HEK293 (cell line): ENCODE results near the gene LAG3.

ENCODE experiments used
- BCL11A ChIP-seq: fragments of 450-650 bp; formaldehyde crosslinking; IDR thresholded peaks from 2 replicates; pipeline ENCODE4 v1.5.1; 2016; ENCODE audit warnings: low read depth, missing biosample characterization, missing genetic modification characterization
- FEZF1 ChIP-seq: fragments of 450-650 bp; formaldehyde crosslinking; IDR thresholded peaks from 2 replicates; pipeline ENCODE4 v1.5.1; 2016; ENCODE audit warnings: missing biosample characterization, missing genetic modification characterization
- HOXA7 ChIP-seq: sonication (generic); formaldehyde crosslinking; IDR thresholded peaks from 2 replicates; pipeline ENCODE4 v1.8.1; 2022; ENCODE audit warnings: missing genetic modification reagents, borderline replicate concordance
- HOXD13 ChIP-seq: sonication (generic); formaldehyde crosslinking; IDR thresholded peaks from 2 replicates; pipeline ENCODE4 v1.8.0; 2022; ENCODE audit warnings: missing genetic modification reagents, borderline replicate concordance
- KLF8 ChIP-seq: fragments of 450-650 bp; formaldehyde crosslinking; IDR thresholded peaks from 2 replicates; pipeline ENCODE4 v1.5.1; 2016; ENCODE audit warnings: missing biosample characterization, missing genetic modification characterization
- MZF1 ChIP-seq: fragments of 450-650 bp; formaldehyde crosslinking; IDR thresholded peaks from 2 replicates; pipeline ENCODE4 v1.5.1; 2017; ENCODE audit warnings: missing biosample characterization, missing genetic modification characterization, borderline replicate concordance
- SP3 ChIP-seq: fragments of 450-650 bp; formaldehyde crosslinking; IDR thresholded peaks from 2 replicates; pipeline ENCODE4 v1.5.1; 2016; ENCODE audit warnings: missing biosample characterization, missing genetic modification characterization
- SP7 ChIP-seq: fragments of 450-650 bp; formaldehyde crosslinking; IDR thresholded peaks from 2 replicates; pipeline ENCODE4 v1.5.1; 2016; ENCODE audit warnings: missing biosample characterization, missing genetic modification characterization
- TSHZ1 ChIP-seq: fragments of 450-650 bp; formaldehyde crosslinking; IDR thresholded peaks from 2 replicates; pipeline ENCODE4 v1.5.1; 2016; ENCODE audit warnings: missing biosample characterization, missing genetic modification characterization, borderline replicate concordance
- WT1 ChIP-seq: fragments of 450-650 bp; formaldehyde crosslinking; IDR thresholded peaks from 2 replicates; pipeline ENCODE4 v1.5.1; 2016; ENCODE audit warnings: missing biosample characterization, missing genetic modification characterization
- YY2 ChIP-seq: fragments of 450-650 bp; formaldehyde crosslinking; IDR thresholded peaks from 2 replicates; pipeline ENCODE4 v1.5.1; 2016; ENCODE audit warnings: missing biosample characterization, missing genetic modification characterization
- ZEB2 ChIP-seq: fragments of 450-650 bp; formaldehyde crosslinking; IDR thresholded peaks from 2 replicates; pipeline ENCODE4 v1.5.1; 2016; ENCODE audit warnings: missing biosample characterization, missing genetic modification characterization
- ZFHX2 ChIP-seq: fragments of 450-650 bp; formaldehyde crosslinking; conservative IDR thresholded peaks from 2 replicates; pipeline ENCODE4 v1.5.1; 2016; ENCODE audit warnings: missing biosample characterization, missing genetic modification characterization
- ZFP41 ChIP-seq: fragments of 450-650 bp; formaldehyde crosslinking; IDR thresholded peaks from 2 replicates; pipeline ENCODE4 v1.5.1; 2016; ENCODE audit warnings: missing biosample characterization, missing genetic modification characterization, borderline replicate concordance
- ZNF121 ChIP-seq: fragments of 450-650 bp; formaldehyde crosslinking; IDR thresholded peaks from 2 replicates; pipeline ENCODE4 v1.5.1; 2016; ENCODE audit warnings: missing biosample characterization, missing genetic modification characterization
- ZNF133 ChIP-seq: fragments of 450-650 bp; formaldehyde crosslinking; IDR thresholded peaks from 2 replicates; pipeline ENCODE4 v1.5.1; 2016; ENCODE audit warnings: missing biosample characterization, missing genetic modification characterization
- ZNF138 ChIP-seq: fragments of 450-650 bp; formaldehyde crosslinking; IDR thresholded peaks from 2 replicates; pipeline ENCODE4 v1.5.1; 2016; ENCODE audit warnings: missing biosample characterization, missing genetic modification characterization, borderline replicate concordance
- ZNF174 ChIP-seq: fragments of 450-650 bp; formaldehyde crosslinking; IDR thresholded peaks from 2 replicates; pipeline ENCODE4 v1.5.0; 2017; ENCODE audit warnings: missing biosample characterization, mild to moderate bottlenecking, missing genetic modification characterization
- ZNF223 ChIP-seq: fragments of 450-650 bp; formaldehyde crosslinking; IDR thresholded peaks from 2 replicates; pipeline ENCODE4 v1.5.1; 2016; ENCODE audit warnings: missing biosample characterization, missing genetic modification characterization
- ZNF239 ChIP-seq: fragments of 450-650 bp; formaldehyde crosslinking; IDR thresholded peaks from 2 replicates; pipeline ENCODE4 v1.5.1; 2016; ENCODE audit warnings: missing biosample characterization, missing genetic modification characterization
- ZNF335 ChIP-seq: fragments of 450-650 bp; formaldehyde crosslinking; conservative IDR thresholded peaks from 2 replicates; pipeline ENCODE4 v1.5.1; 2016; ENCODE audit warnings: missing biosample characterization, missing genetic modification characterization
- ZNF354C ChIP-seq: fragments of 450-650 bp; formaldehyde crosslinking; IDR thresholded peaks from 2 replicates; pipeline ENCODE4 v1.5.1; 2016; ENCODE audit warnings: missing biosample characterization, missing genetic modification characterization, low read depth, borderline replicate concordance
- ZNF404 ChIP-seq: fragments of 450-650 bp; formaldehyde crosslinking; IDR thresholded peaks from 2 replicates; pipeline ENCODE4 v1.5.1; 2017; ENCODE audit warnings: missing biosample characterization, missing genetic modification characterization
- ZNF561 ChIP-seq: fragments of 450-650 bp; IDR thresholded peaks from 2 replicates; pipeline ENCODE4 v1.5.1; 2018; ENCODE audit warnings: missing biosample characterization, missing genetic modification characterization, borderline replicate concordance
- ZNF585B ChIP-seq: fragments of 450-650 bp; formaldehyde crosslinking; IDR thresholded peaks from 2 replicates; pipeline ENCODE4 v1.5.1; 2016; ENCODE audit warnings: missing biosample characterization, missing genetic modification characterization
- ZNF596 ChIP-seq: fragments of 450-650 bp; IDR thresholded peaks from 2 replicates; pipeline ENCODE4 v1.5.0; 2018; ENCODE audit warnings: missing biosample characterization, mild to moderate bottlenecking, missing genetic modification characterization, moderate library complexity
- ZNF621 ChIP-seq: fragments of 450-650 bp; formaldehyde crosslinking; IDR thresholded peaks from 2 replicates; pipeline ENCODE4 v1.5.1; 2017; ENCODE audit warnings: missing biosample characterization, missing genetic modification characterization
- ZNF639 ChIP-seq: fragments of 450-650 bp; formaldehyde crosslinking; IDR thresholded peaks from 2 replicates; pipeline ENCODE4 v1.5.1; 2016; ENCODE audit warnings: missing biosample characterization, missing genetic modification characterization
- ZNF670 ChIP-seq: fragments of 450-650 bp; formaldehyde crosslinking; IDR thresholded peaks from 2 replicates; pipeline ENCODE4 v1.5.1; 2016; ENCODE audit warnings: missing biosample characterization, missing genetic modification characterization, low read depth
- ZNF777 ChIP-seq: fragments of 450-650 bp; formaldehyde crosslinking; IDR thresholded peaks from 2 replicates; pipeline ENCODE4 v1.5.1; 2017; ENCODE audit warnings: missing biosample characterization, missing genetic modification characterization, borderline replicate concordance
- ZNF791 ChIP-seq: fragments of 450-650 bp; formaldehyde crosslinking; IDR thresholded peaks from 2 replicates; pipeline ENCODE4 v1.5.1; 2016; ENCODE audit warnings: missing biosample characterization, missing genetic modification characterization
- ZSCAN30 ChIP-seq: fragments of 450-650 bp; IDR thresholded peaks from 2 replicates; pipeline ENCODE4 v1.5.1; 2018; ENCODE audit warnings: missing biosample characterization, mild to moderate bottlenecking, missing genetic modification characterization, moderate library complexity
- TF ChIP-seq, protein P1 (sequence below): fragments of 450-650 bp; formaldehyde crosslinking; IDR thresholded peaks from 2 replicates; pipeline ENCODE4 v1.5.1; 2016; ENCODE audit warnings: missing biosample characterization, missing genetic modification characterization
- TF ChIP-seq, protein P2 (sequence below): fragments of 450-650 bp; formaldehyde crosslinking; optimal IDR thresholded peaks from 2 replicates; pipeline ENCODE3; 2016; ENCODE audit warnings: missing biosample characterization, mild to moderate bottlenecking, missing genetic modification characterization

LAG3 gene

DNA sequence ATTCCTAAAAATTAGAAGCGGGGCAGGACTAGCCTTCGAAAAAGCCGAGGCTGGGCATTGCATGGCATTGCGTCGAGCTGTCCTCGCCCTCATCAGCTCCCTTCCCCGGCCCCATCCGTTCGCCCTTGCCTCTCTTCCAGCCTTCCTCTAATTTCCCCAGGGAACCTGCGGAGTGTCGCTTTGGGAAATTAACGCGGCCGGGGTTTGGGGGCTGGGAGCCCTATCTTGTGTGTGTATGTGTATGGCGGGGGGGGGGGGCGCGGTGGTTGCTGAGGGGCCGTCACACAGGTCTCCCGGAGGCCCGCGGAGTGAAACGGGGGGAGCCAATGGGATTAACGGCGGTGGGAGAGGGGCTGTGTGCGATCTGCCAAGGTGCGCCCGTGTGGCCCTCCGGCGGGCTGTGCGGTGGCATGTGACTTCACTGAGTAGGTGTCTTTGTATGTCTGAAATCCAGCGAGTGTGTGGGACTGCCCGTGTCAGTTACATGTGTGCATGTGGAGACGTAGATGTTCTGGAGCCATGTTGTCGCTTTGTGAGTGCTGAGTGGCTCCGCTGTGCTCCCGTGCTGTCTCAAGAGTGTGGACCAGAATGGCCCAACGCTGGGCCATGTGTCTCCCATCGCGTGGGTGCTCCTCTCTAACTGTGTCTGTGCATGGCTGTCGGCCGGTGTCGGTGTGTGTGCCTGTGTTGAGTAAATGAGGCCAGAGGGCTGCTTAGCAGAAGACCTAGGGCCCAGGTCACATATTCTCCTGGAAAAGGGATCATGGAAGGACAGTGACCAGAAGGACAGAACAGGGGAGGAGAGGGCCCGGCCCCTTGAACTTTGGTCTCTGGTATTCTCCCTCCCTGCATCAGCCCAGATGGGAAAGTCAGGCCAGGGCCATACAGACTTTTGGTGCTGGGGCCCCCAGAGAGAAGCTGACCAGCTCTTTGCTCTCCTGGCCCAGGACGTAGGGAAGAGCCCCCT is 4.7 kb upstream of the LAG3 start (continued):
- no peak for TF ChIP-seq ZNF670
- TF ChIP-seq BCL11A (tag by site-specific recombination) = no peak
- peak; percentile 64 for TF ChIP-seq ZNF335
- no peak for TF ChIP-seq ZEB2 (tag by site-specific recombination)
- TF ChIP-seq ZNF639 (tag by site-specific recombination) = no peak
- no peak for TF ChIP-seq ZNF585B (tag by site-specific recombination)
- TF ChIP-seq WT1 (tag by site-specific recombination) = no peak
- TF ChIP-seq ZNF354C (tag by site-specific recombination) = no peak
- TF ChIP-seq ZNF777 = no peak
- no peak for TF ChIP-seq MZF1 (tag by site-specific recombination)
- TF ChIP-seq ZNF561 (tag by site-specific recombination) = no peak
- TF ChIP-seq ZNF138 (tag by site-specific recombination) = no peak
- TF ChIP-seq ZNF404 = no peak
- TF ChIP-seq SP3 = no peak
- TF ChIP-seq HOXD13 (CRISPR knock-in tag) = no peak
- TF ChIP-seq HOXA7 = no peak
- no peak for TF ChIP-seq ZNF133 (tag by site-specific recombination)
- TF ChIP-seq ZNF174 (tag by site-specific recombination) = no peak
- TF ChIP-seq TSHZ1 (tag by site-specific recombination) = no peak
- TF ChIP-seq FEZF1 = no peak
- TF ChIP-seq, protein P1, sequence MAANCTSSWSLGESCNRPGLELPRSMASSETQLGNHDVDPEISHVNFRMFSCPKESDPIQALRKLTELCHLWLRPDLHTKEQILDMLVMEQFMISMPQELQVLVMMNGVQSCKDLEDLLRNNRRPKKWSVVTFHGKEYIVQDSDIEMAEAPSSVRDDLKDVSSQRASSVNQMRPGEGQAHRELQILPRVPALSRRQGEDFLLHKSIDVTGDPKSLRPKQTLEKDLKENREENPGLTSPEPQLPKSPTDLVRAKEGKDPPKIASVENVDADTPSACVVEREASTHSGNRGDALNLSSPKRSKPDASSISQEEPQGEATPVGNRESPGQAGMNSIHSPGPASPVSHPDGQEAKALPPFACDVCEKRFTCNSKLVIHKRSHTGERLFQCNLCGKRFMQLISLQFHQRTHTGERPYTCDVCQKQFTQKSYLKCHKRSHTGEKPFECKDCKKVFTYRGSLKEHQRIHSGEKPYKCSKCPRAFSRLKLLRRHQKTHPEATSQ (tag by site-specific recombination) = no peak
- peak; percentile 36; the same call in 1 of the 2 replicates for TF ChIP-seq SP7 (tag by site-specific recombination)
- no peak for TF ChIP-seq ZSCAN30 (tag by site-specific recombination)
- no peak; the same call in 1 of the 2 replicates for TF ChIP-seq YY2 (tag by site-specific recombination)
- no peak for TF ChIP-seq ZNF121 (tag by site-specific recombination)
- TF ChIP-seq, protein P2, sequence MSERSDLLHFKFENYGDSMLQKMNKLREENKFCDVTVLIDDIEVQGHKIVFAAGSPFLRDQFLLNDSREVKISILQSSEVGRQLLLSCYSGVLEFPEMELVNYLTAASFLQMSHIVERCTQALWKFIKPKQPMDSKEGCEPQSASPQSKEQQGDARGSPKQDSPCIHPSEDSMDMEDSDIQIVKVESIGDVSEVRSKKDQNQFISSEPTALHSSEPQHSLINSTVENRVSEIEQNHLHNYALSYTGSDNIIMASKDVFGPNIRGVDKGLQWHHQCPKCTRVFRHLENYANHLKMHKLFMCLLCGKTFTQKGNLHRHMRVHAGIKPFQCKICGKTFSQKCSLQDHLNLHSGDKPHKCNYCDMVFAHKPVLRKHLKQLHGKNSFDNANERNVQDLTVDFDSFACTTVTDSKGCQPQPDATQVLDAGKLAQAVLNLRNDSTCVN (tag by site-specific recombination) = no peak
- TF ChIP-seq ZNF791 (tag by site-specific recombination) = peak; percentile 87; the same call in 1 of the 2 replicates
- no peak for TF ChIP-seq ZNF596 (tag by site-specific recombination)
- no peak for TF ChIP-seq KLF8
- no peak for TF ChIP-seq ZFP41 (tag by site-specific recombination)
- TF ChIP-seq ZNF223 (tag by site-specific recombination) = no peak
- no peak for TF ChIP-seq ZNF239 (tag by site-specific recombination)
- no peak for TF ChIP-seq ZNF621 (tag by site-specific recombination)
- peak; percentile 92 for TF ChIP-seq ZFHX2
